T-helper 1 cell treated with Interleukin-12 subunit alpha and Interleukin-12 subunit beta and Interleukin-4 antibody, amounts not matched to agents 30 ng/mL and 1 ng/mL, for 36 hours (primary cell): ENCODE measurements around the gene NSD1. TPM values are rescaled to one million over a fixed set of nuclear protein-coding genes. Genes with fewer than 3 reads are reported as not detected.

Experiments
- intact Hi-C: fragments of 100-400 bp; cut with micrococcal nuclease; formaldehyde crosslinking; loops from one replicate; pipeline ENCODE4 v1.15.1; 2024
- total RNA-seq: library from RNA; stranded (reverse); gene quantifications from 2 replicates; pipeline ENCODE4 v1.2.3, GENCODE V29; 2022

Gene NSD1
- total RNA-seq, 1 donor from 2014 or later: 116 TPM

DNA sequence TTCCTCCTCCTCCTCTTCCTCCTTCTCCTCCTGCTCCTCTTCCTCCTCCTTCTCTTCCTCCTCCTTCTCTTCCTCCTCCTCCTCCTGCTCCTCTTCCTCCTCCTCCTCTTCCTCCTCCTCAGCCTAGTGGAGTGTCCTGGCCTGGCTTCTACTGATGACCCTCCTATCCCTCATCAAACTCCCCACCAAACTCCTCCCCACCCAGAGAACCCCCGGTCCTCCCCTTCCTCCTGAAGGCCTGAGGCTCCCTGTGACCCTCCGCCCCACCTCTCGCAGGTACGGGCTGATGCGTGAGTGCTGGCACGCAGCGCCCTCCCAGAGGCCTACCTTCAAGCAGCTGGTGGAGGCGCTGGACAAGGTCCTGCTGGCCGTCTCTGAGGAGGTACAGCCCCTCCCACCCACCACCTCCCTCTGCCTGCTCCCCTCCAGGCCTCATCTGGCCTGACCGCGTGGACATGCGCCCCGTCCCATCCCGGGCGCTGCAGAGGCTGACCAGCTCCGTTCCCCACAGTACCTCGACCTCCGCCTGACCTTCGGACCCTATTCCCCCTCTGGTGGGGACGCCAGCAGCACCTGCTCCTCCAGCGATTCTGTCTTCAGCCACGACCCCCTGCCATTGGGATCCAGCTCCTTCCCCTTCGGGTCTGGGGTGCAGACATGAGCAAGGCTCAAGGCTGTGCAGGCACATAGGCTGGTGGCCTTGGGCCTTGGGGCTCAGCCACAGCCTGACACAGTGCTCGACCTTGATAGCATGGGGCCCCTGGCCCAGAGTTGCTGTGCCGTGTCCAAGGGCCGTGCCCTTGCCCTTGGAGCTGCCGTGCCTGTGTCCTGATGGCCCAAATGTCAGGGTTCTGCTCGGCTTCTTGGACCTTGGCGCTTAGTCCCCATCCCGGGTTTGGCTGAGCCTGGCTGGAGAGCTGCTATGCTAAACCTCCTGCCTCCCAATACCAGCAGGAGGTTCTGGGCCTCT is 36.3 kb upstream of the NSD1 start:
- intact Hi-C loops: no loop called here

- intact Hi-C loops: no loop called here
Observed at GRCh38 chr5:177098120-177098469, 35.5 kb upstream of the NSD1 start.

DNA sequence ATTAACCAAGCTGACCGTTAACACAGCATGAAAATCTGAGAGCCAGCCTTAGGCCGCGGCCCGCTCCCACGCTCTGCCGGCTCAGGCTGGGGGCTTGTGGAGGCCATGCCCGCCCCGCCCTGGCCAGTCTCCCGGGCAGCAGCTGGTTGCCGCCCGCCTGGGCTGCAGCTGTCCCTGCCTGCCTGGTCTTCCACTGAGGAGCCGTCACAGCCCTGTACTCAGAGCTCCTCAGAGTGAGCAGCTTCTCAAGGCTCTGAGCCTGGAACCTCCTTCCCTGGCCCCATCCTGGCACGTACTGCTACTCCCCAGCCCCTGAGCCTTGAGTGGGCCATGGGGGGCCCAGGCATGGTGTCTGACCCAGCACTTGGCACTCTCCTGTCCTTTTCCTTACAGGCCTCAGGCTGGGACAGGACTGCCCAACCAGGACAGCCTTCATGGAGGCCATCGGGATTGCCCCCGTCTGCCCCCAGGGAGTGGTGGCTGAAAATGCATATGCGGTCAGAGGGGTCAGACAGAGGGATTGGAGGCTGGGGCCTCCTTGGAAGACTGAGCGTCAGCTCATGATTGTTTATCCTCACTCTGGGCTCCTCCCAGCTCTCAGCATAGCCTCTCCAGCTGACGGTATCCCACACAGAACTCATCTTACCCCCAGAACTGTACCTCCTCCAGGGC is 35.0 kb upstream of the NSD1 start:
- intact Hi-C loops: no loop called here

- intact Hi-C loops: no loop called here
Observed at GRCh38 chr5:177099422-177100093, 34.0 kb upstream of the NSD1 start.

DNA sequence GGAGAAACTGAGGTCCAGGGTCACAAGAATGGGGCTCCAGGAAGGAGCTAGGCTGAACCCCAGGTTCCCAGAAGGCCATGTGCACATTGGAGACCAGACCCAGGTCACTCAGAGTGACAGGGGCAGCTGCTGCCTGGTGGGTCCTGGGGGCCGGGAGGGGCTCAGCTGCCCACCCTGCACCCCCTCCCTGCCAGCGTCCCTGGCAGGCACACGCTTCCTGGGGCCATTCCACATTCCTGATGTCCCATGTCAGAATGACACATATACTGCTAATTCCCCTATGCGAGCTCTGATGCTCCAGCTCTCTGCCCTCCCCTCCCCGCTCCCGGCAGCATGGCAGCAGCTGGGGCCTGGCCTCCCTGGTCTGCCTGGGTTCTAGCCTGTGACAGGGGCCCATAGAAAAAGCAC is 32.9 kb upstream of the NSD1 start:
- intact Hi-C loops: no loop called here

- intact Hi-C loops: no loop called here
Observed at GRCh38 chr5:177103523-177104253, 29.9 kb upstream of the NSD1 start.

- intact Hi-C loops: no loop called here
Observed at GRCh38 chr5:177105691-177106476, 27.7 kb upstream of the NSD1 start.

DNA sequence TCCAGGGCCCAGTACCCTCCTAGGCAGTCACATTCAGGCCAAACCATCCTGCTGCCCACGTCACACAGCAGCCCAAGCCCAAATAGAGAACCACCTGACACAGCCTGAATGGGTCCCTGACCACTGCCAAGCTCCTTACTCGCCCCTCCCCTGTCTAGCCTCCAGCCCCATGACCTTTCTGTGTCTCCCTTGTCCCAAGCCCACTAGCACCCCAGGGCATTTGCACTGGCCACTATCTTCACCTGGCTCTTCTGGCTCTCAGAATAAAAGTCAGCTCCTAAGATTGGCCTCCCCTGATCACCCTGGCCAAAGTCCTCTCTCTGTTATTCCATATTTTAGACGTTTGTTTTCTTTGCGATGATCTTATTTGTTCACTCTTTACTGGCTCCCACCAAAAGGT is 26.4 kb upstream of the NSD1 start:
- intact Hi-C loops: no loop called here

DNA sequence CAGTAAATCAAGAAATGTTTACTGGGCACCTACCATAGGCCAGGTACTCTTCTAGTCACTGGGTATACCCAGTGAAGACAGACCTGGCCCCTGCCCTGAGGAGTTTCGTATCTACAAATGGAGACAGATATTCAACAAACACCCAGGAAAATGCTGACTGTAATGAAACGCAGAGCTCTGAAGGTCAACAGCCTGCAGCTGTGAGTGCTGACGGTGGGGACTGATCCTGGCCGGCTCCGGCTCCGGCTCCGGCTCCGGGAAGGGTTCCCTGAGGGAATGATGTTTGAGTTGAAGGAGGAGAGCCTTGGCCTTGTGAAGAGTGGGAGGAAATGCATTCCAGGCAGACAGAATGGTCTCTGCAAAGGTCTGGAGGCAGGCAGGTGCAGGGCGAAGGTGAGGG is 23.8 kb upstream of the NSD1 start:
- intact Hi-C loops: loop anchor here (5.0 kb wide), 5 partner anchors 37 to 1383 kb away; no protein-coding TSS in a partner anchor

DNA sequence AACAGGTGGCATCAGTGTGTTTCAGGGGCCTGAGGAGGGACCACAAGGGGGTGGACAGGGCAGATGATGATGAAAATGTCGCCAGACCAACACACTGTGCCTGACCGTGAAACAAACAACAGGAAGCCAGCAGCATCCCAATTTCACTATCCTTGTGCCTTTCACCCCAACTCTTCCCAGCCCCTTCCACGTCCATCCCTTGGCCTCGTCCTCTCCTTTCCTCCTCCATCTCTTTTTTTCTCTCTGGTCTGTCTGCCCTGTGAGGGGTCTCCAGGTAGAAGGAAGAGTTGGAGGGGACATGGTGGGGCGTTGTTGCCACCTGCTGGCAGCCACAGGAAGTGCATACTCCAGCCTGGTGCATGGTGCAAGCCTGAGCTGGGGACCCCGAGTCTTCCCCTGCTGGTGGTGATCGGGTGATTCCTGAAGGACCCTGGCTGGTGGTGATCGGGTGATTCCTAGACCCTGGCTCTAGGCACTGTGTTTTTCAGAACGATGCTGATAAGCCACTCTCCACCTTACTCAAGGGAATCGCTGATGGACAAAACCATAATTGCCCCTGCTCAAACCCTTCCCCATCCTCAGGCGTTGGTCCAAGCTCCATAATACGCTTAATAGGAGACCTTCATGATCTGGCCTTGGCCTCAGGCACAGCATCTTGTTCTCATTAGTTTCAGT is 21.7 kb upstream of the NSD1 start:
- intact Hi-C loops: loop anchor here (1.0 to 5.0 kb wide), 6 partner anchors 35 to 1385 kb away; no protein-coding TSS in a partner anchor

DNA sequence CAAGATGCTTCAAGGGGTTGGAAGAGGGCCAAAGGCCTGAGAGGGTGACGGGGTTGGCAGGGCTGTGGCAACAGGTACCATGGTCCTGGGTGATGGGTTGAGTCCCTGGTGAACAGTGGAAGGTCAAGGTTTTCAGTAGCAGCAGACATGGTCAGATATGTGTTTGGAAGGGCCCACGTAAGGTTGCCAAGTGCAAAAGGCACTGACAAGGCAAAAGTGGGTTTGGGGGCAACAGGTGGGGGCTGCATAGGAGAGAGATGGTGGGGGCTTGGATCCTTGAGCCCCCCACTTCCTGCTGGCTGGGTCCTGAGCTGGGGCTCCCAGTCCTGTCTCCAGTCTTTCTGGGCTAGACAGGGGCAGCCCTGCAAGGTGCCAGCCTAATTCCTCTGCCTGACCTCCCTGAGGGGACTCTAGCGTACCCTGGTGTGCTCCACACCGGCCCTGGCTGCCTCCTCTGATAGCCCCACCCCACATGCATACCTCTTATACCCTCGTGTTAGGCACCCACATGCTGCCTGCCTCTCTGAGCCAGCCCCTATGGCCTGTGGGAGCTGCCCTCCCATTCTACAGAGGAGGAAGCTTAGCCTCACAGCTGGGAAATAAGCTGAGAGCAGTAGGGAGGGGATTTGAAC is 20.9 kb upstream of the NSD1 start:
- intact Hi-C loops: loop anchor here (1.0 to 5.0 kb wide), 6 partner anchors 35 to 1385 kb away; no protein-coding TSS in a partner anchor

- intact Hi-C loops: loop anchor here (1.0 to 5.0 kb wide), 13 partner anchors 21 to 1386 kb away; no protein-coding TSS in a partner anchor
Observed at GRCh38 chr5:177113566-177114424, 19.8 kb upstream of the NSD1 start.

- intact Hi-C loops: no loop called here
Observed at GRCh38 chr5:177116631-177117373, 16.8 kb upstream of the NSD1 start.

DNA sequence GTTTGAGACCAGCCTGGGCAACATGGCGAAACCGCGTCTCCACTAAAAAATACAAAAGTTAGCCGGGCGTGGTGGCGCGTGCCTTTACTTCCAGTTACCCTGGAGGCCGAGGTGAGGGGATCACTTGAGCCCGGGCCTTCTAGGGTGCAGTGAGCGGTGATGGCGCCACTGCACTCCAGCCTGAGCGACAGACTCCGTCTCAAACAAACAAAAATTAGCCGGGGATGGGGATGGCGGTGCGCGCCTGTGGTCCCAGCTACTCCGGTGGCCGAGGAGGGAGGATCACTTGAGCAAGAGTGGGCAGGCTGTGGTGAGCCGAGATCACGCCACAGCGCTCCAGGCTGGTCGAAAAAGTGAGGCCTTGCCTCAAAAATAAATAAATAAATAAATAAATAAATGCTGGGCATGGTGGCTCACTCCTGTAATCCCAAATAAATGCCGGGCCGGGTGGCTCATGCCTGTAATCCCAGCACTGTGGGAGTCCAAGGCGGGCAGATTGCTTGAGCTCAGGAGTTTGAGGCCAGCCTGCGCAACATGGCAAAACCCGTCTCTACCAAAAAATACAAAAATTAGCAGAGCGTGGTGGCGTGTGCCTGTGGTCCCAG is 16.0 kb upstream of the NSD1 start:
- intact Hi-C loops: no loop called here

GRCh38 chr5:177122566-177122965 is 11.0 kb upstream of the NSD1 start:
- intact Hi-C loops: no loop called here

DNA sequence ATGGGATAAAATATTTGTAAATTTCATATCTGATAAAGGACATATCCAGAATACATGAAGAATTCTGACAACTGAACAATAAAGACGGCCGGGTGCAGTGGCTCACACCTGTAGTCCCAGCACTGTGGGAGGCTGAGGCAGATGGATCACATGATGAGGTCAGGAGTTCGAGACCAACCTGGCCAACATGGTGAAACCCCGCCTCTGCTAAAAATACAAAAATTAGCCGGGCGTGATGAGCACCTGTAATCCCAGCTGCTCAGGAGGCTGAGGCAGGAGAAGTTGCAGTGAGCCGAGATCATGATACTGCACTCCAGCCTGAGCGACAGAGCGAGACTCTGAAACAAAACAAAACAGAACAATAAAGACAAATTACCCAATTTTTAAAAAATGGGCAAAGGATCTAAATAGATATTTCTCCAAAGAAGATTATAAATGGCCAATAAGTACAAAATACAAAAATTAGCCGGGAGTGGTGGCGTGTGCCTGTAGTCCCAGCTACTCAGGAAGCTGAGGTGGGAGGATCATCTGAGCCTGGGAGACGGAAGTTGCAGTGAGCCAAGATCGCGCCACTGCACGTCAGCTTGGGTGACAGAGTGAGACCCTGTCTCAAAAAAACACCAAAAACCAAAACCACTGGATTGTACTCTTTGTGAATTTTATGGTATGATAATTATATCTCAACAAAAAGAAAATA is 9.6 kb upstream of the NSD1 start:
- intact Hi-C loops: no loop called here
